Measurements from ENCODE around the gene TMEM72. TPM values are rescaled to one million over a fixed set of nuclear protein-coding genes. Genes with fewer than 3 reads are reported as not detected.
A peak's percentile ranks its signal among the peaks of the same experiment; 100 is the strongest.

TMEM72 gene
- polyA plus RNA-seq, 6 donors from 2014 or later: not detected

- peaks cover 0 to 7% (median 6%) of the 10 kb centered on the region in 3 donors for H3K4me1 Mint-ChIP-seq
- no peak for ATAC-seq (ENCODE audit: low read depth in 2 of 2)
- H3K4me3 Mint-ChIP-seq: no peak overlapping the region
- H3K27ac Mint-ChIP-seq: peak overlapping the region in 1 of 6 donors; percentile 64
- no peaks in the 10 kb centered on the region for H3K36me3 Mint-ChIP-seq
- peaks cover 0 to 2% (median 1%) of the 10 kb centered on the region in 3 donors for H3K27me3 Mint-ChIP-seq
- H3K9me3 Mint-ChIP-seq: no peaks in the 10 kb centered on the region
- DNase-seq: no peak
Observed at GRCh38 chr10:44982114-44982460, 71.0 kb downstream of the TMEM72 start.

GRCh38 chr10:44982496-44982895 lies 71.4 kb downstream of the TMEM72 start:
- no peaks in the 10 kb centered on the region for H3K9me3 Mint-ChIP-seq

GRCh38 chr10:44983066-44983894 lies 72.1 kb downstream of the TMEM72 start:
- no peak for DNase-seq
- no peaks in the 10 kb centered on the region for H3K36me3 Mint-ChIP-seq
- H3K9me3 Mint-ChIP-seq: no peaks in the 10 kb centered on the region
- no peaks in the 10 kb centered on the region for H3K27me3 Mint-ChIP-seq
- H3K27ac Mint-ChIP-seq: peak overlapping the region in 1 of 6 donors; percentile 9
- no peak for ATAC-seq (ENCODE audit: low read depth in 2 of 2)
- H3K4me3 Mint-ChIP-seq: no peak overlapping the region
- peaks cover 0 to 7% (median 6%) of the 10 kb centered on the region in 3 donors for H3K4me1 Mint-ChIP-seq

More at GRCh38 chr10:44982496-44982895, 71.4 kb downstream of the TMEM72 start:
- Mint-ChIP-seq H3K4me1 (peaks cover 0 to 7% (median 6%) of the 10 kb centered on the region in 3 donors), H3K27me3 (no peaks in the 10 kb centered on the region), H3K36me3 (no peaks in the 10 kb centered on the region), H3K4me3 (no peak overlapping the region), H3K27ac (peak overlapping the region in 1 of 6 donors; percentile 78)
- ATAC-seq (ENCODE audit: low read depth in 2 of 2) (no peak), DNase-seq (no peak)

- Mint-ChIP-seq H3K27ac (no peak overlapping the region), H3K36me3 (no peaks in the 10 kb centered on the region), H3K9me3 (no peaks in the 10 kb centered on the region), H3K27me3 (no peaks in the 10 kb centered on the region), H3K4me1 (peaks cover 0 to 2% (median under 1%) of the 10 kb centered on the region in 3 donors), H3K4me3 (no peak overlapping the region)
- ATAC-seq (ENCODE audit: low read depth in 2 of 2) (no peak), DNase-seq (no peak)
Observed at GRCh38 chr10:44983895-44984278, 72.8 kb downstream of the TMEM72 start.

- H3K4me3 Mint-ChIP-seq: no peak overlapping the region
- DNase-seq (no peak), ATAC-seq (ENCODE audit: low read depth in 2 of 2) (no peak)
- no peaks in the 10 kb centered on the region for H3K27me3 Mint-ChIP-seq
- H3K27ac Mint-ChIP-seq: peak overlapping the region in 1 of 6 donors; percentile 15
- no peaks in the 10 kb centered on the region for H3K36me3 Mint-ChIP-seq
- H3K4me1 Mint-ChIP-seq: no peaks in the 10 kb centered on the region
- no peaks in the 10 kb centered on the region for H3K9me3 Mint-ChIP-seq
Observed at GRCh38 chr10:44984671-44985101, 73.5 kb downstream of the TMEM72 start.

GRCh38 chr10:44985175-44985681 lies 74.1 kb downstream of the TMEM72 start:
- Mint-ChIP-seq H3K36me3 (no peaks in the 10 kb centered on the region), H3K9me3 (no peaks in the 10 kb centered on the region), H3K4me1 (no peaks in the 10 kb centered on the region), H3K27ac (peak overlapping the region in 1 of 6 donors; percentile 67), H3K27me3 (peaks cover 0 to 4% (median under 1%) of the 10 kb centered on the region in 3 donors), H3K4me3 (no peak overlapping the region)
- no peak for ATAC-seq (ENCODE audit: low read depth in 2 of 2)
- DNase-seq: no peak

- no peaks in the 10 kb centered on the region for H3K4me1 Mint-ChIP-seq
- DNase-seq (no peak), ATAC-seq (ENCODE audit: low read depth in 2 of 2) (no peak)
- no peak overlapping the region for H3K27ac Mint-ChIP-seq
- no peaks in the 10 kb centered on the region for H3K9me3 Mint-ChIP-seq
- no peak overlapping the region for H3K4me3 Mint-ChIP-seq
- H3K27me3 Mint-ChIP-seq: peaks cover 3 to 11% (median 4%) of the 10 kb centered on the region in 3 donors
- no peaks in the 10 kb centered on the region for H3K36me3 Mint-ChIP-seq
Observed at GRCh38 chr10:44986179-44986578, 75.0 kb downstream of the TMEM72 start.

Other genes starting within 250 kb of the TMEM72 start
- under 1 TPM in 4 of 6 donors, not detected in 2; 0.06 to 0.60 (median 0.27) TPM for gene RASSF4, start 48.5 kb downstream of the TMEM72 start, polyA plus RNA-seq (ENCODE audit: low read depth in 6 of 6)
- not detected for gene DEPP1, start 67.5 kb downstream of the TMEM72 start, polyA plus RNA-seq (ENCODE audit: low read depth in 6 of 6)
- gene ZNF22, start 89.6 kb downstream of the TMEM72 start, polyA plus RNA-seq (ENCODE audit: low read depth in 6 of 6): 10 to 100 TPM; 52.9 to 73.2 (median 61.9) TPM

Data from naive B cell (primary cell).